Measurements from ENCODE around the gene PALLD.

The PALLD gene

DNA sequence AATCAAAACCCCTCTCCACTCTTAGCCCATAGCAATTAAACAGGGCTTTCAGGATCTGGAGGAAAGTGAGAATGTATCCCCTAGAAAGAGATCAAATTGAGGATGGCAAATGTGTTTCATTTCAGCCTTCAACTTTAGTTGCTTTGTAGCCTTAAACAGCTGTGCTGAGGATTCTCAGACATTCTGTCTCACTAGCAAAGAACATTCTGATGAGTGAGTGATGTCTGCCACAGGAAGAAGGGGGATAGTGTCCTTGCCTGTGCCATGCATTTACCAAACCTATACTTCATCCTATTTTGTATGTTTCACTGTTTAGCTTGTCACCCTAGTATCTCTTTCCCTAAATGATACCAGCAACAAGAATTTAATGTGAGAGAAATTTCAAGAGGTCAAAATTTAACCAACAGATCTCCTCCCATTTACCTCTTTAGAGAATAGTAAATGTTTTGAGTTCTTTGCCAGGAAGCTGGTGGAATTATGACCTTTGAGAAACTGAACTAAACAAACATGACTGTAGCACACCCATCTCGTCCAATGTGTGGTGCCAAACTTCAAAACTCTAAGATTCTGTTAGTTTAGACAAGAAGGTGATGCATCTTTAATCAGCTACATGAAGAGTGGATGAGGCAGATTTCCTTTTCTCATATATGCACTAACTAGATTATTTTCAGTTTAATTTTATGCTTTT lies 165.6 kb downstream of the PALLD start:
- no peaks in the 10 kb centered on the region for H3K36me3 ChIP-seq (ENCODE audit: control insufficient read depth, insufficient read depth, low read length)
- no peak overlapping the region for H3K4me3 ChIP-seq (ENCODE audit: low read depth, low read length)
- H3K4me1 ChIP-seq (ENCODE audit: control insufficient read depth, insufficient read depth, low read length) = no peaks in the 10 kb centered on the region
- H3K9ac ChIP-seq (ENCODE audit: low read depth, low read length) = no peak overlapping the region
- no peaks in the 10 kb centered on the region for H3K27me3 ChIP-seq (ENCODE audit: control insufficient read depth, insufficient read depth, low read length)
- H3K9me3 ChIP-seq (ENCODE audit: control insufficient read depth, insufficient read depth, low read length) = no peaks in the 10 kb centered on the region

DNA sequence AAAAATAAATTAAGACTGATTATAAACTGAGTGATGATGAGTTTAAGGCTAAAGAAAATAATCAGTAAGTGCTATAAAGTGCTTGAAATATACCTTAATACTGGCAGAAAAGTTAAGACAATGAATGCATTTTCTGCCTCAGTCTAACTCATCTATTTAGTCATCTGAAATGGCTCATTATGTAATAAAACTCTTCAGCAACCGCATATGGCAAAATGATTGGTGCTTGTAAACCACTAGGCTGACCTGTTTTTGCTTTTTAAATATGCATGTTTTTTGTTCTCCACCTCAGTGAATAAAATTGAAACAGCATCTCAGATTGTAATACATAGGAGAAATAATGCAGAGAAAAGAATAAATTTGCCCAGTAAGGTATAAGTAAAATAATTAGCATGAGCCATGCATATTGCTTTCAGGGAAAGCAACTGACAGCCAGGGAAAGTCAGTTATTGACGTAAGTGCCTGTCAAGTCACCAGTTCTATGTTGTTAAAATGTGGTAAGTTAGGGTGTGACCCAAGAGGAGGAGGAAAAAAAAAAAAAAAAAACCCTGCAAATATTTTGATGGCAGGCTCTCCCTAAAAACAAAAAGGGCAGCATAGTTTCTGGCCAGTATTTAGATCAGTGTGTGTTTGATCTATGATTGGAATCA lies 167.5 kb downstream of the PALLD start:
- no peaks in the 10 kb centered on the region for H3K27me3 ChIP-seq (ENCODE audit: control insufficient read depth, insufficient read depth, low read length)
- H3K9me3 ChIP-seq (ENCODE audit: control insufficient read depth, insufficient read depth, low read length) = no peaks in the 10 kb centered on the region
- no peaks in the 10 kb centered on the region for H3K4me1 ChIP-seq (ENCODE audit: control insufficient read depth, insufficient read depth, low read length)
- H3K36me3 ChIP-seq (ENCODE audit: control insufficient read depth, insufficient read depth, low read length) = no peaks in the 10 kb centered on the region
- no peak overlapping the region for H3K4me3 ChIP-seq (ENCODE audit: low read depth, low read length)
- H3K9ac ChIP-seq (ENCODE audit: low read depth, low read length) = no peak overlapping the region

DNA sequence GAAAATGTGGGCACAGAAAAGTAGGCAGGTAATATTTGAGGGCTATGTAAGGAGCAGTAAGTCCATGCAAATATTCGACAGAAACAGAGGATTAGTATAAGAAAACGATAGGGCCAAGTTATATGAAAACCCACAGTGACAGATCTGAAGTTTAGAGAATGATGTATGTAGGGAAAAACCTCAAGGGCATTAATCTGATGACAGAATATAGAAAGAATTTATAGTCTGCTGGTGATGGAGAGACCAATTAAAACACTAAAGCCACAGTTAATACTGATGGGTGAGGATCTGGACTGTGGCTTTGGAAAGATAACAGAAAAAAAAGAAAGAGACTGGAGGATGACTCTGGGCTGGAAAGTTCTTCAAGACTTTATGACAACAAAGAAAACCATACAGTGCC lies 169.7 kb downstream of the PALLD start:
- Histone ChIP-seq H3K4me3 (ENCODE audit: low read depth, low read length) (no peak overlapping the region), H3K27me3 (ENCODE audit: control insufficient read depth, insufficient read depth, low read length) (no peaks in the 10 kb centered on the region), H3K9ac (ENCODE audit: low read depth, low read length) (no peak overlapping the region), H3K4me1 (ENCODE audit: control insufficient read depth, insufficient read depth, low read length) (no peaks in the 10 kb centered on the region), H3K9me3 (ENCODE audit: control insufficient read depth, insufficient read depth, low read length) (no peaks in the 10 kb centered on the region), H3K36me3 (ENCODE audit: control insufficient read depth, insufficient read depth, low read length) (no peaks in the 10 kb centered on the region)

DNA sequence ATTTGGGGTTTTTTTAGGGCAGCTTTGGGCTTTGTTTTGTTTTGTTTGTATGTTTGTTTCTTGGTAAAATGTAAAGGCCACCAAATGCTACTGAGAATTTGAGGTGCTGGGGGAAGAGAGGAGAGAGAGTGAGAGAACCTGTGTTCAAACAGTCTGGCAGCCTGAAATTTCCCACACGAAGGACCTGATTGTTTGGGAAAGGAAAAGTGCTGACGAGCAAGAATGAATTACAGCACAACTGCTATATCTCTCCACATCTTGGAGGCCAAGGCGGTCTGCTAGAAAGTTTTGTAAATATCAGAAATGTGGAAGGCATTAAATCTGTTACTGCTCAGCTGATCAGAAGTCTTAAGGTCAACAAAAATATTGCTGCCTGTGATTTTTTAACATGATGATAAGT lies 170.5 kb downstream of the PALLD start:
- Histone ChIP-seq H3K36me3 (ENCODE audit: control insufficient read depth, insufficient read depth, low read length) (no peaks in the 10 kb centered on the region), H3K9me3 (ENCODE audit: control insufficient read depth, insufficient read depth, low read length) (no peaks in the 10 kb centered on the region), H3K9ac (ENCODE audit: low read depth, low read length) (no peak overlapping the region), H3K4me3 (ENCODE audit: low read depth, low read length) (no peak overlapping the region), H3K27me3 (ENCODE audit: control insufficient read depth, insufficient read depth, low read length) (no peaks in the 10 kb centered on the region), H3K4me1 (ENCODE audit: control insufficient read depth, insufficient read depth, low read length) (no peaks in the 10 kb centered on the region)

DNA sequence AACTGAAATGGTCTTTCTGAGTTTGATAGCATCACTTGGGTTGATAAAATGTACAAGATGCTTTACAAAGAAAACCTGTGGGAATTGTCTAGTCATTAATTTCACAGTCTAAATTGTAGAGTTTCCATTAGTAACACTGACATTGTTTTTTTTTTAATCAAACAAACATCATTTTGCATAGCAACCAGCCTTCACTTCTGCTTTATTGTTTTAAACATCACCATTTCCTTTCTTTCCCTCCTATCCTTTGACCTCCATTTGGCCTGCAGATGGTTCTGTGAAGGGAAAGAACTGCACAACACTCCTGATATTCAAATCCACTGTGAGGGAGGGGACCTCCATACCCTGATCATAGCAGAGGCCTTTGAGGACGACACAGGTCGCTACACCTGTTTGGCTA lies 171.1 kb downstream of the PALLD start:
- Histone ChIP-seq H3K27me3 (ENCODE audit: control insufficient read depth, insufficient read depth, low read length) (no peaks in the 10 kb centered on the region), H3K9me3 (ENCODE audit: control insufficient read depth, insufficient read depth, low read length) (no peaks in the 10 kb centered on the region), H3K9ac (ENCODE audit: low read depth, low read length) (no peak overlapping the region), H3K4me3 (ENCODE audit: low read depth, low read length) (no peak overlapping the region), H3K36me3 (ENCODE audit: control insufficient read depth, insufficient read depth, low read length) (no peaks in the 10 kb centered on the region), H3K4me1 (ENCODE audit: control insufficient read depth, insufficient read depth, low read length) (no peaks in the 10 kb centered on the region)

DNA sequence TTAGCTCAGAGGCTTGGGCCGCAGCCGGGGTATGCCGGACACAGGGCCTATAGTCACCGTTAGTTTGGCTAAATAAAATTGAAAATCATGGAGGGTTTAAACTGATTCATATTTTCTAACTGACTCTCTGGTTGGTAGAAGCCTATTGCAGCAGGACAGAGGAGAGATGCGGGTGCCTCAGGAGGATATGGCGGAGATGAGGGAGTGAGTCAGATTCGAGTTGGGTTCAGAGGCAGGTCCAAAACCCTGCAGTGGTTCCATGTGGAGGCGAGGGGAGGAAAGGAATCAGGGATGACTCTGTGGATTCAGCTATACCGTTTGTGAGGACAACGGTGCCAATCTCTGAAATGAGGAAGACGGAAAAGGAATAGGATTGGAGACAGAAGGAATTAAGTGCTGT lies 176.6 kb downstream of the PALLD start:
- no peak overlapping the region for H3K9ac ChIP-seq (ENCODE audit: low read depth, low read length)
- H3K36me3 ChIP-seq (ENCODE audit: control insufficient read depth, insufficient read depth, low read length) = no peaks in the 10 kb centered on the region
- no peaks in the 10 kb centered on the region for H3K27me3 ChIP-seq (ENCODE audit: control insufficient read depth, insufficient read depth, low read length)
- no peaks in the 10 kb centered on the region for H3K9me3 ChIP-seq (ENCODE audit: control insufficient read depth, insufficient read depth, low read length)
- no peak overlapping the region for H3K4me3 ChIP-seq (ENCODE audit: low read depth, low read length)
- no peaks in the 10 kb centered on the region for H3K4me1 ChIP-seq (ENCODE audit: control insufficient read depth, insufficient read depth, low read length)

DNA sequence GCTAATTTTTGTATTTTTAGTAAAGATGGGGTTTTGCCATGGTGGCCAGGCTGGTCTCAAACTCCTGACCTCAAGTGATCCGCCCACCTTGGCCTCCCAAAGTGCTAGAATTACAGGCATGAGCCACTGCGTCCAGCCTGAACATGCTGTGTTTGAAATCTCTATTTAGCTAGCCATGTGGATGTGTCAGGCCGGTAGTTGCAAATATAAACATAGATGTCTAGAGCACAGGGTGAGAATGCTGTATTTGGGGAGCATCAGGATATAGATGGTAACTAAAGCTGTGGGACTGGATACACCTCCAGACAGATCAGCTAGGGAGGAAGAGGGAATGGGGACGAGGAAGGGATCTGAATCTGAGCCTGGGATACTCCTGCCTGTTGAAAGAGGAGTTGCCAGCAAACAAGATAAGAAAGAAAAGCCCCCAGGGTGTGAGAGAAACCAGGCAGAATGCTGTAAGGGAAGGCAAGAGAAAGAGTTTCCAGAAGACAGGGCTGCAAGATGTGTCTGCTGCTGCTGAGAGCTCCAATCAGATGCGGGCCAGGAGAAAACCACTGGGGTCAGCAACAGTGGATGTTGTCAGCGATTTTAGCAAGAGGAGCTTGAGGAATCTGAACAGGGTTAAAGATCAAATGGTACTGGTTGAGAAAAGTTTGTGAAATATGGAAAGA lies 177.4 kb downstream of the PALLD start:
- no peaks in the 10 kb centered on the region for H3K4me1 ChIP-seq (ENCODE audit: control insufficient read depth, insufficient read depth, low read length)
- H3K36me3 ChIP-seq (ENCODE audit: control insufficient read depth, insufficient read depth, low read length) = no peaks in the 10 kb centered on the region
- no peaks in the 10 kb centered on the region for H3K27me3 ChIP-seq (ENCODE audit: control insufficient read depth, insufficient read depth, low read length)
- no peaks in the 10 kb centered on the region for H3K9me3 ChIP-seq (ENCODE audit: control insufficient read depth, insufficient read depth, low read length)
- no peak overlapping the region for H3K4me3 ChIP-seq (ENCODE audit: low read depth, low read length)
- H3K9ac ChIP-seq (ENCODE audit: low read depth, low read length) = no peak overlapping the region

DNA sequence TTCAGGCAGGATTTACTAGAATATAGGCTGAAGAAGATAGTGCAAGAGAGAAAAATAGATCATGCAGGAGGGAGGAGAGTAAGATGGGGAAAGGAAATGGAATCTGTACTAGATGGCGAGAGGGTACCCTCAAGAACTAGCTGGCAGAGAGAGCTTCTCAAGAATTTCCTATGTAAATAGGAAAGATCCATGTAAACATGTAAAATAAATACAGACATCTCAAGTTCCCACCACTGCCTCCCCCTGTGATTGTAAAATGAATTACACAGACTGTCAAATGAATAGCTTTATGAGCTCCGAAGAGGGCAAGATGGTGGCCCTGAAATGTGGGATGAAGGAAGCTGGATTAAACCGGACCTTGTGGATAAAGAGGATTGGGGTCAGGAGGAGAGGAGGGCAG lies 178.0 kb downstream of the PALLD start:
- Histone ChIP-seq H3K27me3 (ENCODE audit: control insufficient read depth, insufficient read depth, low read length) (no peaks in the 10 kb centered on the region), H3K9me3 (ENCODE audit: control insufficient read depth, insufficient read depth, low read length) (no peaks in the 10 kb centered on the region), H3K36me3 (ENCODE audit: control insufficient read depth, insufficient read depth, low read length) (no peaks in the 10 kb centered on the region), H3K9ac (ENCODE audit: low read depth, low read length) (no peak overlapping the region), H3K4me3 (ENCODE audit: low read depth, low read length) (no peak overlapping the region), H3K4me1 (ENCODE audit: control insufficient read depth, insufficient read depth, low read length) (no peaks in the 10 kb centered on the region)

DNA sequence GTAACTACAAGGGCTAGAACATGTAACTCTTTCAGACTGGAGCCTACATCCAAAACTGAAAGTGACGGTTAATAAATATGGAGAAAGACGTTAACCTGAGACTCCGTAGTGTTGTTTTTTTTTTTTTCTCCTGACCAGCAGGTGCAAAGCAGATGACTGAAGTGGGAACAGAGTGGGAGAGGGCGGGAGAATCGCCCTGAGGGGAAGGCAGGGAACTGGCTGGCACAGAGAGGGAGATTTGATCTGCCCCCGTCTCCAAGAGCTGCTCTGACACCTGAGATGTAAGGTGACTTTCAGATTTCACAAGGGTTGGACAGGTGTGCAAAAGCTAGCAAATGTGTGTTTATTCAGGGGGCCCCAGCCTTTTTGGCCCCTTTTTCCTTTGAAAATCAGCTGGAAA lies 180.2 kb downstream of the PALLD start:
- Histone ChIP-seq H3K36me3 (ENCODE audit: control insufficient read depth, insufficient read depth, low read length) (no peaks in the 10 kb centered on the region), H3K9ac (ENCODE audit: low read depth, low read length) (no peak overlapping the region), H3K4me3 (ENCODE audit: low read depth, low read length) (no peak overlapping the region)

DNA sequence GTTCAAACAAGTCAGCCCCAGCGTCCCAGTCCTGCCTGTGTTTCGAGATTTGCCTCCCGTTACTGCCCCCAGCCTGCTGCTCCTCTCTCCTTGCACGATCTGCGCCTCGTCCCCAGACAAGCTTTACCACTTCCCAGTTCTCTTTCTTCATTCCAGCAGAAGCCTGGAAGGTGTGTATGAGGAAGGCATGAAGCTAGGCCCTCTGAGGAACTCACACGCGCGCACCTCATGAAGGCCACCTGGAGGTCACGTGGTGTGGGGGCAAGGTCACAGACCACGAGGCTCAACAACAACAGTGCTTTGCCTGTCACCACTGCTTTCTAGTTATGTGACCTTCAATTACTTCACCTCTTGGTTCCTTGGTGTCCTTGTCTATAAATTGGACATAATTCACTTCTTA lies 181.0 kb downstream of the PALLD start:
- Histone ChIP-seq H3K36me3 (ENCODE audit: control insufficient read depth, insufficient read depth, low read length) (no peaks in the 10 kb centered on the region), H3K9me3 (ENCODE audit: control insufficient read depth, insufficient read depth, low read length) (no peaks in the 10 kb centered on the region), H3K9ac (ENCODE audit: low read depth, low read length) (no peak overlapping the region), H3K27me3 (ENCODE audit: control insufficient read depth, insufficient read depth, low read length) (no peaks in the 10 kb centered on the region), H3K4me3 (ENCODE audit: low read depth, low read length) (no peak overlapping the region), H3K4me1 (ENCODE audit: control insufficient read depth, insufficient read depth, low read length) (peaks cover under 1% of the 10 kb centered on the region)

More for the DNA sequence above, 180.2 kb downstream of the PALLD start:
- Histone ChIP-seq H3K9me3 (ENCODE audit: control insufficient read depth, insufficient read depth, low read length) (no peaks in the 10 kb centered on the region), H3K4me1 (ENCODE audit: control insufficient read depth, insufficient read depth, low read length) (no peaks in the 10 kb centered on the region), H3K27me3 (ENCODE audit: control insufficient read depth, insufficient read depth, low read length) (no peaks in the 10 kb centered on the region)

DNA sequence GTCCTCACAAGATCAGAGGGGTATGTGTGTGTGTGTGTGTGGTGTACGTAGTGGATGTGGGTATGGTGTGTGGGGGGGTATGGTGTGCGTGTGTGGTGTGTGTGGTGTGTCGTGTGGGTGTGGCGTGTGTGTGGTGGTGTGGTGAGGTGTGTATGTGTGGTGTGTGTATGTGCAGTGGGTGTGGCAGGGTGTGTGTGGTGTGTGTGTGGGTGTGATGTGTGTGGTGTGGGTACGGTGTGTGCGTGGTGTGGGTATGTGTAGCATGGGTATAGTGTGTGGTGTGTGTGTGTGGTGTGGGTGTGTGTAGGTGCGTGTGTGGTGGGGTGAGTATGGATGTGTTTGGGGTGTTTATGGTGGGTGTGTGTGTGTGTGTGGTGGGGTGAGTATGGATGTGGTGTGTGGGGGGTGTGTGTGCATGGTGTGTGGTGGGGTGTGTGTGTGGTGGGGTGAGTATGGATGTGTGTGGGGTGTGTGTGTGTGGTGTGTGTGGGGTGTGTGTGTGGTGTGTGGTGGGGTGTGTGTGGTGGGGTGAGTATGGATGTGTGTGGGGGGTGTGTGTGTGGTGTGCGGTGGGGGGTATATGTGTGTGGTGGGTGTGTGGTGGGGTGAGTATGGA lies 182.0 kb downstream of the PALLD start:
- Histone ChIP-seq H3K36me3 (ENCODE audit: control insufficient read depth, insufficient read depth, low read length) (no peaks in the 10 kb centered on the region), H3K27me3 (ENCODE audit: control insufficient read depth, insufficient read depth, low read length) (no peaks in the 10 kb centered on the region), H3K9ac (ENCODE audit: low read depth, low read length) (no peak overlapping the region), H3K4me1 (ENCODE audit: control insufficient read depth, insufficient read depth, low read length) (peaks cover 3% of the 10 kb centered on the region), H3K9me3 (ENCODE audit: control insufficient read depth, insufficient read depth, low read length) (no peaks in the 10 kb centered on the region), H3K4me3 (ENCODE audit: low read depth, low read length) (no peak overlapping the region)

DNA sequence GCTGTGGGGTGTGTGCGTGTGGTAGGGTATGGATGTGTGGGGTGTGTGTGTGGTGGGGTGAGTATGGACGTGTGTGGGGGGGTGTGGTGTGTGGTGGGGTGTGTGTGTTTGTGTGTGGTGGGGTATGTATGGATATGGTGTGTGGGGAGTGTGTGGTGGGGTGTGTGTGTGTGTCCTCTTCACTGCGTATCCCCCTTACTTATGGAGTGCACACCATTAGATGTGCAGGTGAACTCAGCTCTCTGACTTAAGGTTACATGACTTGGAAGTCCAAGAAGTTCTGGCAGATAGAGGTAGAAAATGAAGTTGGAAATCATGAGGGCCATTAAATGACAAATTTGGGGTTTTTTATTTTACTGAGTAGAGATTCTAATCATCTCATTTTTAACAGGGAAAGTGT lies 182.5 kb downstream of the PALLD start:
- Histone ChIP-seq H3K9me3 (ENCODE audit: control insufficient read depth, insufficient read depth, low read length) (no peaks in the 10 kb centered on the region), H3K36me3 (ENCODE audit: control insufficient read depth, insufficient read depth, low read length) (no peaks in the 10 kb centered on the region), H3K27me3 (ENCODE audit: control insufficient read depth, insufficient read depth, low read length) (no peaks in the 10 kb centered on the region), H3K4me1 (ENCODE audit: control insufficient read depth, insufficient read depth, low read length) (peaks cover 3% of the 10 kb centered on the region), H3K9ac (ENCODE audit: low read depth, low read length) (no peak overlapping the region), H3K4me3 (ENCODE audit: low read depth, low read length) (no peak overlapping the region)
